Osteoblast (primary cell): ENCODE results near the gene ERBB4. TPM values are rescaled to one million over a fixed set of nuclear protein-coding genes. Genes with fewer than 3 reads are reported as not detected.
A peak's percentile ranks its signal among the peaks of the same experiment; 100 is the strongest.

Experiments
- DNase-seq: peaks from one replicate; pipeline ENCODE4 v3.0.0; 2011; ENCODE audit warnings: low spot score, mixed read lengths; ENCODE audit not compliant: insufficient read length; ENCODE audit errors: missing footprints
- H2AFZ ChIP-seq: 2 replicates; pipeline ENCODE4 v1.6.0; 2011; ENCODE audit warnings: mild to moderate bottlenecking, low read length
- H3K27ac ChIP-seq: 2 replicates; pipeline ENCODE4 v1.5.1; 2011; ENCODE audit warnings: mild to moderate bottlenecking, low read depth, low read length, moderate library complexity
- H3K27me3 ChIP-seq: 2 replicates; pipeline ENCODE4 v1.6.0; 2012; ENCODE audit warnings: mild to moderate bottlenecking, control low read depth, inconsistent platforms, low read length, moderate library complexity; ENCODE audit not compliant: insufficient read depth
- H3K36me3 ChIP-seq: 2 replicates; pipeline ENCODE4 v1.5.1; 2011; ENCODE audit warnings: mild to moderate bottlenecking, low read length, control low read depth, moderate library complexity; ENCODE audit not compliant: insufficient read depth
- H3K4me1 ChIP-seq: 2 replicates; pipeline ENCODE4 v1.5.1; 2011; ENCODE audit warnings: mild to moderate bottlenecking, low read length, control low read depth, moderate library complexity; ENCODE audit not compliant: insufficient read depth
- H3K4me2 ChIP-seq: 2 replicates; pipeline ENCODE4 v1.6.0; 2011; ENCODE audit warnings: mild to moderate bottlenecking, low read length; ENCODE audit not compliant: insufficient read depth
- H3K4me3 ChIP-seq: fragments of 200-600 bp; sonication (generic); 3 replicates; pipeline ENCODE4 v1.5.1; 2012; ENCODE audit warnings: mild to moderate bottlenecking, low read length, inconsistent platforms; ENCODE audit not compliant: insufficient read depth
- H3K79me2 ChIP-seq: 2 replicates; pipeline ENCODE4 v1.6.0; 2012; ENCODE audit warnings: mild to moderate bottlenecking, low read length, control low read depth, inconsistent platforms; ENCODE audit not compliant: insufficient read depth
- H3K9me3 ChIP-seq: 2 replicates; pipeline ENCODE4 v1.5.1; 2011; ENCODE audit warnings: low read depth, low read length, control low read depth
- H4K20me1 ChIP-seq: 2 replicates; pipeline ENCODE4 v1.6.0; 2012; ENCODE audit warnings: mild to moderate bottlenecking, low read length, control low read depth; ENCODE audit not compliant: insufficient read depth
- total RNA-seq: library from RNA; depleted of rRNA; stranded (reverse); fragments of >200 nt; gene quantifications from 2 replicates; pipeline ENCODE4 v1.2.3, GENCODE V29; 2012
- TF ChIP-seq, protein P1 (sequence below): IDR thresholded peaks from 2 replicates; pipeline ENCODE4 v1.5.1; 2011; ENCODE audit warnings: mild to moderate bottlenecking, low read depth, low read length, moderate library complexity; ENCODE audit errors: extremely low read depth

The ERBB4 gene
- total RNA-seq, 1 donor = under 0.01 TPM

DNA sequence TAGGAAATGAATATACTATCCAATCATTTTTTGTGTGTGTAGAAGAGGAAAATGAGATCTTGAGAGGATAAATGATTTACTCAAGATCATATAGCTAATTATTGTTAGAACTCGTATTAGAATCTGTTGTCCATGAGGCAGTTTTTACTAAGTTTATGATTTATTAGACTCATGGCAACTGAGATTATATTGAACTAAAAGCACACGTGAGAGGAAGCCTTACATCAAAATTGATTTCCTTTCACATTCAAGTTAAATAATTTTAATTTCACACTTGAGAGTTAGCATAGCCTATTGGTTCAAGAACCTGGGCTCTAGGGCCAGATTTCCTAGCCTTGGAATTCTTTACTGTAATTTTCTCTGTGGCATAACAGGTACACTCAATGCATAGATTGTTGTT is 552.3 kb downstream of the ERBB4 start:
- TF ChIP-seq, protein P1, sequence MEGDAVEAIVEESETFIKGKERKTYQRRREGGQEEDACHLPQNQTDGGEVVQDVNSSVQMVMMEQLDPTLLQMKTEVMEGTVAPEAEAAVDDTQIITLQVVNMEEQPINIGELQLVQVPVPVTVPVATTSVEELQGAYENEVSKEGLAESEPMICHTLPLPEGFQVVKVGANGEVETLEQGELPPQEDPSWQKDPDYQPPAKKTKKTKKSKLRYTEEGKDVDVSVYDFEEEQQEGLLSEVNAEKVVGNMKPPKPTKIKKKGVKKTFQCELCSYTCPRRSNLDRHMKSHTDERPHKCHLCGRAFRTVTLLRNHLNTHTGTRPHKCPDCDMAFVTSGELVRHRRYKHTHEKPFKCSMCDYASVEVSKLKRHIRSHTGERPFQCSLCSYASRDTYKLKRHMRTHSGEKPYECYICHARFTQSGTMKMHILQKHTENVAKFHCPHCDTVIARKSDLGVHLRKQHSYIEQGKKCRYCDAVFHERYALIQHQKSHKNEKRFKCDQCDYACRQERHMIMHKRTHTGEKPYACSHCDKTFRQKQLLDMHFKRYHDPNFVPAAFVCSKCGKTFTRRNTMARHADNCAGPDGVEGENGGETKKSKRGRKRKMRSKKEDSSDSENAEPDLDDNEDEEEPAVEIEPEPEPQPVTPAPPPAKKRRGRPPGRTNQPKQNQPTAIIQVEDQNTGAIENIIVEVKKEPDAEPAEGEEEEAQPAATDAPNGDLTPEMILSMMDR = no peak
- Histone ChIP-seq H3K36me3 (no peaks in the 10 kb centered on the region), H4K20me1 (no peaks in the 10 kb centered on the region), H3K27ac (no peak overlapping the region), H3K27me3 (no peaks in the 10 kb centered on the region), H3K4me1 (no peaks in the 10 kb centered on the region), H2AFZ (no peak overlapping the region), H3K4me3 (no peak overlapping the region), H3K9me3 (no peaks in the 10 kb centered on the region), H3K79me2 (no peaks in the 10 kb centered on the region), H3K4me2 (no peak overlapping the region)
- DNase-seq = no peak

DNA sequence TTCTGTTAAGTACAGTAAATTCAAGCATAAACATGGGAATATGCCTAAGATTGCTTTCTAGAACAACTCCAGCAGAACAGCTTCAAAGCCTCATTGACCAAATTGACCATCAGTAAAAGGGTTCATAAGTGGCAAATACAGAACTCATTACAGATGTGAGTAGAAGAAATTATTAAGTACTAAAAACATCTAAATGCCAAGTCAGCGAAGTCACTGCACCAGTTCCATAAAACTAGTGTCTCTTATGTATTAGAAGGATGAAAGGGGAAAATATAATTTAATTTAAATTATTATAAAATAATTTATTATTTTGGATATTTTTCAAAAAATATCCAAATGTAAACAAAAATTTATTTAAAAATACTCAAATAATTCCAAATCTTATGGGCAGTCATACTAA is 553.2 kb downstream of the ERBB4 start:
- Histone ChIP-seq H3K4me3 (no peak overlapping the region), H3K36me3 (no peaks in the 10 kb centered on the region), H3K9me3 (no peaks in the 10 kb centered on the region), H3K79me2 (no peaks in the 10 kb centered on the region), H3K27ac (no peak overlapping the region), H3K27me3 (no peaks in the 10 kb centered on the region), H3K4me2 (no peak overlapping the region), H2AFZ (no peak overlapping the region), H4K20me1 (no peaks in the 10 kb centered on the region), H3K4me1 (no peaks in the 10 kb centered on the region)
- DNase-seq = peak; percentile 3
- TF ChIP-seq, protein P1 = no peak

DNA sequence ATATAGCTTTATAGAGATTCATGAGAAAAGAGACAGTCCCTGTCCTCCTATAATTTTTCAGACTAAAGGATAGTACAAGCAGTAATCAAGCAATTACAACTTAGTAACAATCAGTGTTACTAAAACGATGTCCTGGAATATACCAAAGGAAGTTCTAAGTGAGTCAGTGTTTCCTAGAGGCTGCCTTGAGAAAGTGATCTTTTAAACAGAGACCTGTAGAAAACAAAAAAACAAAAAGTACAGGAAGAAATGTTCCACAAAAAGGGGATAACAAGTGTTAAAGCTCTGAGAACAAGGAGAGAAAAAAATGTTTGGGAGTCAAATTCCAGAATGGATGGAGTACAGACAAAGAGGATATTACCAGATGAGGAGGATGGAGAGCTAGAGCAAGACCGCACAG is 556.4 kb downstream of the ERBB4 start:
- DNase-seq = no peak
- H3K4me3 ChIP-seq = no peak overlapping the region
- TF ChIP-seq, protein P1 = no peak
- no peaks in the 10 kb centered on the region for H3K27me3 ChIP-seq
- no peaks in the 10 kb centered on the region for H3K4me1 ChIP-seq
- no peak overlapping the region for H3K27ac ChIP-seq
- peak overlapping the region; percentile 20 for H2AFZ ChIP-seq
- H3K79me2 ChIP-seq = no peaks in the 10 kb centered on the region
- H3K4me2 ChIP-seq = no peak overlapping the region
- H3K9me3 ChIP-seq = no peaks in the 10 kb centered on the region
- no peaks in the 10 kb centered on the region for H3K36me3 ChIP-seq
- H4K20me1 ChIP-seq = no peaks in the 10 kb centered on the region

DNA sequence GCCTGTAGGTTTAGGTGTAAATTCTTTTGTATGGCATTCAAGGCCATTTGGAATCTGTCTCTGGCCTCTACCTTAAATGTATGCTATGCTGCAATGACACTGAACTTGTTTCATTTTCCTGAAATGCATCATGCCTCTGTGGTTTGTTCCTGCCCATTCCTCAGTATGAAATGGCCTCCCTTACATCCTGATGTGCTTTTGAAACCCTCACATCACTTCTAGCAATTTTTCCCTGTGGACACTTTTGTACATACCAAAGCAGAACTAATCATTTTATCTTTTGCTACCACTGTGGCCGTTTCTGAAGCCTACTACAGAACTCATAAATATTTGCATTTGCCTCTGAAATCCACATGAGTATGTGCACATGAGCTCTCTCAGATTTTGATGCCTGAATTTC is 557.2 kb downstream of the ERBB4 start:
- Histone ChIP-seq H3K27me3 (no peaks in the 10 kb centered on the region), H3K4me1 (no peaks in the 10 kb centered on the region), H3K4me3 (no peak overlapping the region), H3K27ac (no peak overlapping the region), H3K9me3 (no peaks in the 10 kb centered on the region), H3K36me3 (no peaks in the 10 kb centered on the region), H4K20me1 (no peaks in the 10 kb centered on the region), H3K4me2 (no peak overlapping the region), H2AFZ (peak overlapping the region; percentile 76), H3K79me2 (no peaks in the 10 kb centered on the region)
- TF ChIP-seq, protein P1 = no peak
- DNase-seq = no peak
